NCI-H1417 treated with DMSO at 0.1 percent for 48 hours (cell line): Measurements from ENCODE around the gene RGL3.
"Not testable (repeated sequence)": the region's sequence is repeated elsewhere in the genome, so short reads cannot be mapped to it uniquely, and the experiment has no call there.

Experiments
- DNase-seq: peaks from one replicate; lab custom pipeline; 2025; lab: John Stamatoyannopoulos, UW

The RGL3 gene

GRCh38 chr19:11418549-11419506 is at the start of gene RGL3:
TSS of gene RGL3 (minus strand) at chr19:11419314. CDS start at chr19:11419278, 36 bp downstream.
- DNase-seq, result peak; percentile 51

GRCh38 chr19:11468266-11468845 is 49.2 kb upstream of the RGL3 start:
- DNase-seq, result not testable (repeated sequence)

- no peak for DNase-seq
These were observed 46.5 kb upstream of the RGL3 start for GRCh38 chr19:11465600-11465999.

GRCh38 chr19:11464333-11465265 is 45.5 kb upstream of the RGL3 start:
- DNase-seq, result no peak

- no peak for DNase-seq
These were observed 44.3 kb upstream of the RGL3 start for GRCh38 chr19:11463391-11463790.

- DNase-seq, result no peak
These were observed 42.3 kb upstream of the RGL3 start for GRCh38 chr19:11461453-11461852.

GRCh38 chr19:11460207-11460606 is 41.1 kb upstream of the RGL3 start:
- DNase-seq, result no peak

GRCh38 chr19:11458912-11459311 is 39.8 kb upstream of the RGL3 start:
- DNase-seq, result not testable (repeated sequence)

GRCh38 chr19:11458236-11458900 is 39.3 kb upstream of the RGL3 start:
- no peak for DNase-seq

GRCh38 chr19:11457831-11458230 is 38.7 kb upstream of the RGL3 start:
- DNase-seq, result no peak

GRCh38 chr19:11457115-11457514 is 38.0 kb upstream of the RGL3 start:
- DNase-seq, result no peak

- DNase-seq, result no peak
These were observed 37.5 kb upstream of the RGL3 start for GRCh38 chr19:11456659-11457058.

- DNase-seq, result not testable (repeated sequence)
These were observed 36.1 kb upstream of the RGL3 start for GRCh38 chr19:11455233-11455554.

GRCh38 chr19:11453468-11454341 is 34.6 kb upstream of the RGL3 start:
- no peak for DNase-seq

- DNase-seq, result no peak
These were observed 33.7 kb upstream of the RGL3 start for GRCh38 chr19:11452620-11453310.

GRCh38 chr19:11451871-11452619 is 32.9 kb upstream of the RGL3 start:
- no peak for DNase-seq

- DNase-seq, result no peak
These were observed 32.3 kb upstream of the RGL3 start for GRCh38 chr19:11451327-11451870.

GRCh38 chr19:11450570-11451326 is 31.6 kb upstream of the RGL3 start:
- DNase-seq, result no peak
